Activated CD4-positive, alpha-beta T cell treated with anti-CD3 and anti-CD28 coated beads, Interleukin-2, amount 10 ng/mL, durations not matched to agents 24 days and 14 days (primary cell): ENCODE measurements around the gene KDM4C. TPM values are rescaled to one million over a fixed set of nuclear protein-coding genes. Genes with fewer than 3 reads are reported as not detected.

Experiments used
- DNase-seq: peaks from one replicate; pipeline ENCODE4 v3.0.0; 2022
- H3K27ac Mint-ChIP-seq: one replicate; pipeline ENCODE4 v1.8.0; 2022; ENCODE audit warnings: mild to moderate bottlenecking, mixed read lengths
- H3K27me3 Mint-ChIP-seq: one replicate; pipeline ENCODE4 v1.8.0; 2022; ENCODE audit warnings: mixed read lengths
- H3K36me3 Mint-ChIP-seq: one replicate; pipeline ENCODE4 v1.8.0; 2022; ENCODE audit warnings: low read depth, mild to moderate bottlenecking, mixed read lengths
- H3K4me1 Mint-ChIP-seq: one replicate; pipeline ENCODE4 v1.8.0; 2021; ENCODE audit warnings: mixed read lengths
- H3K4me3 Mint-ChIP-seq: one replicate; pipeline ENCODE4 v1.8.0; 2022; ENCODE audit warnings: mild to moderate bottlenecking, moderate library complexity, mixed read lengths
- H3K9me3 Mint-ChIP-seq: one replicate; pipeline ENCODE4 v1.8.0; 2021; ENCODE audit warnings: mixed read lengths
- intact Hi-C: fragments of 100-400 bp; cut with micrococcal nuclease; formaldehyde crosslinking; loops from one replicate; pipeline ENCODE4 v1.15.1; 2023
- total RNA-seq: library from RNA; stranded (reverse); gene quantifications from 2 replicates; pipeline ENCODE4 v1.2.3, GENCODE V29; 2022

The KDM4C gene
- total RNA-seq, 1 donor from 2014 or later, result 39.8 TPM

- intact Hi-C loops, result no loop called here
- Mint-ChIP-seq H3K9me3 (no peaks in the 10 kb centered on the region), H3K27ac (no peak overlapping the region), H3K36me3 (peaks cover 26% of the 10 kb centered on the region), H3K27me3 (no peaks in the 10 kb centered on the region), H3K4me1 (peaks cover 18% of the 10 kb centered on the region), H3K4me3 (no peak overlapping the region)
- no peak for DNase-seq
Measured at GRCh38 chr9:6870650-6871477, 113.1 kb downstream of the KDM4C start.

GRCh38 chr9:6873857-6874256 lies 116.1 kb downstream of the KDM4C start:
- Mint-ChIP-seq H3K9me3 (peaks cover 4% of the 10 kb centered on the region), H3K36me3 (peaks cover 19% of the 10 kb centered on the region), H3K27me3 (no peaks in the 10 kb centered on the region), H3K4me1 (peaks cover 19% of the 10 kb centered on the region), H3K27ac (no peak overlapping the region), H3K4me3 (no peak overlapping the region)
- DNase-seq, result no peak
- intact Hi-C loops, result no loop called here

DNA sequence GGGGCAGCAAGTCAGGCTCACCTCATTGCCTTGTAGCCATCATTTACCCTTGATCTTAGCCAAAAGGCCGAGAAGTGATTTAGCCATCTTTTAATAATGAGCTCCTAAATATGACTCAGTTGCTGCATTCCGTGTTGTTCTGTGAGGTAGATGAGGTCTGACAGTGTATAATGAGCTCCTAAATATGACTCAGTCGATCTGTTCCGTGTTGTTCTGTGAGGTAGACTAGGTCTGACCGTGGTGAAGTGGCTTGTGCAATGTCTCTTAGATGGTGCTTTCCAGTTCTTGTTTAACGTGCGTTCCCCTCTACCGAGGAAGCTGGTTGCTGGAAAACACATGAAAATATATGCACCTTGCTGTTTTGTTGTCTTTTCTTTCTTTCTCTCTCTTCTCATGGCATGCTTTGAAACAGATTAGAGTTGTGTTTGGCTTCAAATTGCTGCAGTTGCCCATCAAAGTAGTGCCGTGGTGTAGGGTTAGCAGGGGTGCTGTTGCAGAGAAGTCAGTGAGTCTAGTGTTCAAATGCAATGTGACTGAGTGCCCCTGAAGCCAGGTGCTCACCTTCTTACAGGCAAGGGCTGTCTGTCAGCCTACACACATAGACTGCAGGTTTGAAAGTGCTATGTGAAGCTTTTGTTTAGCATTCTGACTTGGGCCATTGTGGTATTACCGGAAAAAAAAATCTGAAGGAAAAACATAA lies 118.6 kb downstream of the KDM4C start:
- peaks cover 19% of the 10 kb centered on the region for H3K36me3 Mint-ChIP-seq
- H3K4me3 Mint-ChIP-seq, result no peak overlapping the region
- peaks cover 13% of the 10 kb centered on the region for H3K4me1 Mint-ChIP-seq
- intact Hi-C loops, result no loop called here
- peaks cover 4% of the 10 kb centered on the region for H3K9me3 Mint-ChIP-seq
- no peak overlapping the region for H3K27ac Mint-ChIP-seq
- H3K27me3 Mint-ChIP-seq, result no peaks in the 10 kb centered on the region
- no peak for DNase-seq

- Mint-ChIP-seq H3K27me3 (no peaks in the 10 kb centered on the region), H3K4me1 (peaks cover 13% of the 10 kb centered on the region), H3K4me3 (no peak overlapping the region), H3K9me3 (peaks cover 4% of the 10 kb centered on the region), H3K27ac (no peak overlapping the region), H3K36me3 (peaks cover 22% of the 10 kb centered on the region)
- intact Hi-C loops, result no loop called here
- DNase-seq, result no peak
Measured at GRCh38 chr9:6877671-6878161, 119.9 kb downstream of the KDM4C start.

GRCh38 chr9:6880626-6881025 lies 122.9 kb downstream of the KDM4C start:
- Mint-ChIP-seq H3K4me1 (peaks cover 5% of the 10 kb centered on the region), H3K9me3 (peaks cover 4% of the 10 kb centered on the region), H3K4me3 (no peak overlapping the region), H3K36me3 (peaks cover 16% of the 10 kb centered on the region), H3K27ac (no peak overlapping the region), H3K27me3 (no peaks in the 10 kb centered on the region)
- intact Hi-C loops, result no loop called here
- DNase-seq, result no peak

DNA sequence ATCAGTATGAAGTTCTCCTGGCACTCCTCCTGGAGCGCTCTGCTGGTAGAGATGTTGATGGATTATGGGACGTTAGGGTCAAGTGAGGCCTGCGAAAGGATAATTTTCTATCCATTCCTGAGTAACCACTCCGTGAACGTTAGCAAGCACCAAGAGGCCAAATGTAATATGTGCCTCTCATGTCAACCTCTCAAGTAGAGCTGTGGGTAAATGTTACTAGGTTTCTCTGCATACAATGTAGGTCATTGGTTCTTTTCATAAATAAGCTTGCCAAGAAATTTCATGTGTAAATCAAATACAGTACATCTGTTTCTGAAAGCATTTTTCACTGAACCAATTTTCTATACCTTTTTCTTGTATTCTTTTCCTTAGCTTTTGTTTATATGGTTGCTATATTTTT lies 126.3 kb downstream of the KDM4C start:
- intact Hi-C loops, result no loop called here
- H3K27ac Mint-ChIP-seq, result no peak overlapping the region
- H3K4me1 Mint-ChIP-seq, result peaks cover 2% of the 10 kb centered on the region
- H3K27me3 Mint-ChIP-seq, result no peaks in the 10 kb centered on the region
- peaks cover 17% of the 10 kb centered on the region for H3K36me3 Mint-ChIP-seq
- H3K4me3 Mint-ChIP-seq, result no peak overlapping the region
- H3K9me3 Mint-ChIP-seq, result no peaks in the 10 kb centered on the region
- DNase-seq, result peak; percentile 36

DNA sequence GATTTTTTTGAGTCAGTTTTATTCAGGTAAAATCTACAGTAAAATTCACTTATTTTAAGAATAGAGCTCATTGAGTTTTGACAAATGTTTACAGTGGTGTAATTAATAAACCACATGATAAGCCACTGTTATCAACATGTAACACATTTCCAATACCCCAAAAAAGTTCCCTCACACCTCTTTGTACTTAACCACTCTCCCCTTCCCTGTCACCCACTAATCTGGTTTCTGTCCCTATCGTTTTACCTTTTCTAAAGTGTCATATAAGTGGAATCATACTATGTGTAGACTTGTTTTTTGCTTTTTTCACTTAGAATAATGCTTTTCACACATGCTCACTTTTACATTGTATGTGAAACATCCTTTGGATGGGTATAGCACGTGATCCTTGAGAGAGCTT lies 127.2 kb downstream of the KDM4C start:
- Mint-ChIP-seq H3K9me3 (no peaks in the 10 kb centered on the region), H3K36me3 (peaks cover 22% of the 10 kb centered on the region), H3K4me1 (peaks cover 2% of the 10 kb centered on the region), H3K27me3 (no peaks in the 10 kb centered on the region), H3K27ac (no peak overlapping the region), H3K4me3 (no peak overlapping the region)
- intact Hi-C loops, result no loop called here
- DNase-seq, result no peak

DNA sequence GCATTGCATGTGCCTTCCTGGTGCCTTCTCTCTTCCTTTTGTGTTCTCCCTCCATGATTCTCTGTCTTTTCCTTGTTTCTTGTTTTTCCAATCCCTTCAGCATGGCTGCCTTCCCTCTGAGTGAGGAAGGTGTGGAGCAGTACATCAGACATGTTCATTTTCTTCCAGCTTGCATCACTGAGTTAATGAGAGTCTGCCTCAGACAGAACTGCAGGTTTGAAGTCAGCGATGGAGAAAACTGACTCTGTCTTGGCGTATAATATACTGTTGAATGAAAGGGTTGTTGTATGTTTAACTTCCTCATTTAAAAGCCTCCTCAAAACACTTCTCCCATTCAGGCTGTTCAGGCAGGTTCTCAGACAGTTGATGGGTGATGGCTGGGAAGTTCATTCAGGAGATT lies 129.3 kb downstream of the KDM4C start:
- intact Hi-C loops, result no loop called here
- H3K9me3 Mint-ChIP-seq, result no peaks in the 10 kb centered on the region
- H3K27me3 Mint-ChIP-seq, result no peaks in the 10 kb centered on the region
- H3K36me3 Mint-ChIP-seq, result peaks cover 31% of the 10 kb centered on the region
- no peak for DNase-seq
- no peak overlapping the region for H3K4me3 Mint-ChIP-seq
- H3K27ac Mint-ChIP-seq, result no peak overlapping the region
- H3K4me1 Mint-ChIP-seq, result peaks cover 2% of the 10 kb centered on the region

DNA sequence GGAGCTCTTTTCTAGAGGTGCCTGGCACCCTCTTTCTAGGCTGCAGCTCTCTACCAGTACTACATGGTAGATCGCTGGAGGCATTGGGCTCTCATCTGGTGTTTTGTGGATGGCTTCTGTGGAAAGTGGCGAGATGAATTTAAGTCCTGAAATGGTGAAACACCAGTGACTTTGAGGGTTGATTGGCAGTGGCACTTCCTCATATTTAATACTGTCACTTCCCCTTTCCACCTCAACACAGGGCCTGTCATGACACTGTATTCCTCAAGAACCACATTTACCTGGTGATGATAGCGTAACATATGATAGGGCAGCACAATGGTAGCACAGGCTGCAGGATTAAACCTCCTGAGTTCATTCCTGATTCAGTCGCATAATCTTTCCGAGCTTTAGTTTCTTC lies 132.1 kb downstream of the KDM4C start:
- no peak overlapping the region for H3K4me3 Mint-ChIP-seq
- H3K27me3 Mint-ChIP-seq, result no peaks in the 10 kb centered on the region
- intact Hi-C loops, result loop anchor here (5.0 to 10.0 kb wide), 3 partner anchors 133 to 1085 kb away; partner anchors contain the start of gene KDM4C
- H3K36me3 Mint-ChIP-seq, result peaks cover 37% of the 10 kb centered on the region
- DNase-seq, result peak; percentile 41
- H3K9me3 Mint-ChIP-seq, result no peaks in the 10 kb centered on the region
- peaks cover 13% of the 10 kb centered on the region for H3K4me1 Mint-ChIP-seq
- H3K27ac Mint-ChIP-seq, result no peak overlapping the region

- Mint-ChIP-seq H3K27ac (peak overlapping the region; percentile 17), H3K9me3 (no peaks in the 10 kb centered on the region), H3K36me3 (peaks cover 51% of the 10 kb centered on the region), H3K4me1 (peaks cover 29% of the 10 kb centered on the region), H3K4me3 (peak overlapping the region; percentile 47), H3K27me3 (no peaks in the 10 kb centered on the region)
- peak; percentile 55 for DNase-seq
- intact Hi-C loops, result loop anchor here (5.0 to 10.0 kb wide), 3 partner anchors 136 to 1081 kb away; partner anchors contain the start of gene KDM4C
Measured at GRCh38 chr9:6893350-6894131, 135.8 kb downstream of the KDM4C start.

- Mint-ChIP-seq H3K4me3 (peak overlapping the region; percentile 57), H3K27me3 (no peaks in the 10 kb centered on the region), H3K36me3 (peaks cover 53% of the 10 kb centered on the region), H3K4me1 (peaks cover 29% of the 10 kb centered on the region), H3K9me3 (no peaks in the 10 kb centered on the region), H3K27ac (peak overlapping the region; percentile 69)
- intact Hi-C loops, result loop anchor here (5.0 to 10.0 kb wide), 3 partner anchors 137 to 1081 kb away; partner anchors contain the start of gene KDM4C
- peak; percentile 76 for DNase-seq
Measured at GRCh38 chr9:6894135-6894534, 136.4 kb downstream of the KDM4C start.

- Mint-ChIP-seq H3K4me3 (no peak overlapping the region), H3K36me3 (peaks cover 42% of the 10 kb centered on the region), H3K9me3 (no peaks in the 10 kb centered on the region), H3K27me3 (no peaks in the 10 kb centered on the region), H3K27ac (no peak overlapping the region), H3K4me1 (peaks cover 34% of the 10 kb centered on the region)
- DNase-seq, result peak; percentile 16
- intact Hi-C loops, result loop anchor here (10.0 kb wide), 1 partner anchor 1079 kb away; no protein-coding TSS in a partner anchor
Measured at GRCh38 chr9:6895754-6896153, 138.0 kb downstream of the KDM4C start.

DNA sequence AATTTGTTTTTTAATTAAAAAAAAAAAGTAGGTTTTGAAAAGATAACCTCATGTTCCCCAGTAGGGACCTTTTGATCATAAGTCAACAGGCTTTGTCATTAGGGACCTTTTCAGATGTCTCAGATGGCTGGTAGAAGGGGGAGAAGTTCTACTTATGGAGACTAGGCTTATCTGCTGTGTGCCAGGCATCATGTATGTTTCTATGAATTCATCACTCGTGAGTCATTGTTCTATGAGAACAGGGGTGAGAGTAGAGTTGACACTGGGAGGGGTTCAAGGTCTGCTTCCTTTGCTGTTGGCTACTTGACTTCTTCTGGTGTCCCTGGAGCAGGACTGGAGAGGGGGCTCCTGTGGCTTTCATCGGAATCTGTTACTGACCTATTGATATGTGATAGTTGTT lies 138.8 kb downstream of the KDM4C start:
- Mint-ChIP-seq H3K27ac (no peak overlapping the region), H3K27me3 (no peaks in the 10 kb centered on the region), H3K9me3 (no peaks in the 10 kb centered on the region), H3K36me3 (peaks cover 41% of the 10 kb centered on the region), H3K4me3 (no peak overlapping the region), H3K4me1 (peaks cover 41% of the 10 kb centered on the region)
- intact Hi-C loops, result loop anchor here (10.0 kb wide), 1 partner anchor 1078 kb away; no protein-coding TSS in a partner anchor
- DNase-seq, result peak; percentile 51
